ENCODE measurements around the gene MAML3.

MAML3 gene

DNA sequence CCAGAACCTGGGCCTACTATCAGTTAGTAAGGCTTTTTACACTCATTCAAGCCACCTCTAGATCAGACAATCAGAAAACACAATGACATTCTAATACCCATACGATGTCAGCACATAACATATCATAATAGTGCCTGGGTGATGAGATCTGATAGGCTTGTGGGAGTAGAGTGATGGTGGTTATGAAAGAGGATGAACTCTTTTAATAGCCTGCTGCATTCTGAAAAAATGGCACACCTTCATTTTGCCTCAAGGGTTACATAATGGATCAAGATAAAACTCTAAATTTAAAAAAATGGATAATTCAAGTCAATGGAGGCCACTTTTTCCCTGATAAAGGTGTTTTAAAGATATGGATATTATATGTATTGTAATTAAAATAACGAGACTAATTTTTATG is 215.6 kb downstream of the MAML3 start:
- no peak overlapping the region for H3K27ac ChIP-seq
- no peaks in the 10 kb centered on the region for H3K27me3 ChIP-seq
- H3K9me3 ChIP-seq, result no peaks in the 10 kb centered on the region
- H3K36me3 ChIP-seq, result no peaks in the 10 kb centered on the region
- no peak overlapping the region for H3K4me3 ChIP-seq (ENCODE audit: low read depth in 1 of 2, low read length in 1 of 2)
- TF ChIP-seq, protein P1, sequence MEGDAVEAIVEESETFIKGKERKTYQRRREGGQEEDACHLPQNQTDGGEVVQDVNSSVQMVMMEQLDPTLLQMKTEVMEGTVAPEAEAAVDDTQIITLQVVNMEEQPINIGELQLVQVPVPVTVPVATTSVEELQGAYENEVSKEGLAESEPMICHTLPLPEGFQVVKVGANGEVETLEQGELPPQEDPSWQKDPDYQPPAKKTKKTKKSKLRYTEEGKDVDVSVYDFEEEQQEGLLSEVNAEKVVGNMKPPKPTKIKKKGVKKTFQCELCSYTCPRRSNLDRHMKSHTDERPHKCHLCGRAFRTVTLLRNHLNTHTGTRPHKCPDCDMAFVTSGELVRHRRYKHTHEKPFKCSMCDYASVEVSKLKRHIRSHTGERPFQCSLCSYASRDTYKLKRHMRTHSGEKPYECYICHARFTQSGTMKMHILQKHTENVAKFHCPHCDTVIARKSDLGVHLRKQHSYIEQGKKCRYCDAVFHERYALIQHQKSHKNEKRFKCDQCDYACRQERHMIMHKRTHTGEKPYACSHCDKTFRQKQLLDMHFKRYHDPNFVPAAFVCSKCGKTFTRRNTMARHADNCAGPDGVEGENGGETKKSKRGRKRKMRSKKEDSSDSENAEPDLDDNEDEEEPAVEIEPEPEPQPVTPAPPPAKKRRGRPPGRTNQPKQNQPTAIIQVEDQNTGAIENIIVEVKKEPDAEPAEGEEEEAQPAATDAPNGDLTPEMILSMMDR (IDR thresholded peaks at IDR 0.05), result no peak
- H3K4me1 ChIP-seq (ENCODE audit: control insufficient read depth in 1 of 2, insufficient read depth in 1 of 2, low read depth in 1 of 2, low read length in 1 of 2), result peaks cover 22 to 26% of the 10 kb centered on the region in 2 experiments

DNA sequence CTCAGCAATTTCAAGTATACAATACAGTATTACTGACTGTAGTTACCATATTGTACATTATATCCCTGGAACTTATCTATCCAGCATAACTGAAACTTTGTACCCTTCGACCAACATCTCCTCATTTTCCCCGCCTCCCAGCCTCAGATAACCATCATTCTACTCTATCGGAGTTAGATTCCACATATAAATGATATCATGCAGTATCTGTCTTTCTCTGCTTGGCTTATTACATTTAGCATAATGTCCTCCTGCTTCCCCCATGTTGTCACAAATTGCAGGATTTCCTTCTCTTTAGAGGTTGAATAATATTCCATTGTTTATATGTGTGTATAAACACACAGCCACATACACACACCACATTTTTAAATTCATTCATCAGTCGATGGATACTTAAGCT is 218.1 kb downstream of the MAML3 start:
- no peak overlapping the region for H3K4me3 ChIP-seq (ENCODE audit: low read depth in 1 of 2, low read length in 1 of 2)

DNA sequence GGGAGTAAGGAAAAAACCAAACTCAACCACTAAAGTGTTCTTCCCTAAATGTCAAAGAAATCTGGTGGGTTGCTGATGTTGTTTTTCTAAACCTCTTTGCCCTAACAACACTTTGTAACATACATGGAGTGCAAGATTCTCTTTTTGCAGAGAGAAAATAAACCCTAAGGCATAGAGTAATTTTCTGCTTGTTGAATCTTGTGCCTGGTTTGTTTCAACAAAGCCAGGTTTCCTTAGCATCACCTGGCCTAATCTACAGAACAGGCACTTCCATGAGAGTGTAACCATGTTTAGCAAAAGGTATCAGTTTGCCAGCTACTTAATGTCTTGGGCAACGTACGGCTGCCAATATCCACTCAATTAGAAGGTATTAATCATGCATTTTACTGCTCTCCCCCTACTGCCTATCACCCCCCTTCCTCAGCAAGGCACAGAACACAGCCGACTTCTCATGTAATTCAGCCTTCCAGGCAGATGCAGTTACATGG is 219.2 kb downstream of the MAML3 start:
- Histone ChIP-seq H3K27ac (no peak overlapping the region), H3K9me3 (no peaks in the 10 kb centered on the region), H3K27me3 (no peaks in the 10 kb centered on the region), H3K4me3 (ENCODE audit: low read depth in 1 of 2, low read length in 1 of 2) (no peak overlapping the region), H3K4me1 (ENCODE audit: control insufficient read depth in 1 of 2, insufficient read depth in 1 of 2, low read depth in 1 of 2, low read length in 1 of 2) (peaks cover 25 to 41% of the 10 kb centered on the region in 2 experiments), H3K36me3 (no peaks in the 10 kb centered on the region)
- TF ChIP-seq, protein P1 (IDR thresholded peaks at IDR 0.05), result no peak

More for the DNA sequence above, 218.1 kb downstream of the MAML3 start:
- H3K4me1 ChIP-seq (ENCODE audit: control insufficient read depth in 1 of 2, insufficient read depth in 1 of 2, low read depth in 1 of 2, low read length in 1 of 2), result peaks cover 18 to 33% of the 10 kb centered on the region in 2 experiments
- H3K27me3 ChIP-seq, result no peaks in the 10 kb centered on the region
- no peak overlapping the region for H3K27ac ChIP-seq
- TF ChIP-seq, protein P1 (IDR thresholded peaks at IDR 0.05), result no peak
- H3K9me3 ChIP-seq, result no peaks in the 10 kb centered on the region
- no peaks in the 10 kb centered on the region for H3K36me3 ChIP-seq

DNA sequence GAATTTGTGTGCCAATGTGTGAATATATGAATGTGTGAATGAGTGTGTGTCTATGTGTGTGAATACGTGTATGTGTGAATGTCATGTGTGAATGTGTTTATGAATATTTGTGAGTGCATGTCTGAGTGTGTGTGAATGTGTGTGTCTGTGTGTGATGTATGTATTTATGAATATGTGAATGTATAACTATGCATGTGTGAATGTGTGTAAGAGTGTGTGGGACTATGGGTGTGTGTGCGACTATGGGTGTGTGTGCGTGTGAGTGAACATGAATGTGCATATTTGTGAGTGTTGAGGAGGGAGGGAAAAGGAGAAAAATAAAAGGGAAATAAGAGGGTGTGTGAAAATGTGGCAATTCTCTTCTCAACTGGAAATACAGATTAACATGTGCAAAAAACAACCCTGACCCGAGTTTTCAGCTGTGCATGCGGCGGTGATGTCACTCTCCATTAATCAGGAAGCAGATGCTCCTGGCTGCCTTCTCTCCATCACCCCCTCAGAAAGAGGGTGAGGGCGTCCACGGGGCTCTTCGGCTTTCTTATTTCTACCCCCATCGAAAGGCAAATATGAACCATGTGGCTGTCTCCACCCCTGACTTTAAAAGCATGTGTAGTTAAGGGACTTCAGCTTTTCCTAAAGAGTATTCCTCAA is 219.8 kb downstream of the MAML3 start:
- H3K9me3 ChIP-seq, result no peaks in the 10 kb centered on the region
- no peak overlapping the region for H3K4me3 ChIP-seq (ENCODE audit: low read depth in 1 of 2, low read length in 1 of 2)
- TF ChIP-seq, protein P1 (IDR thresholded peaks at IDR 0.05), result no peak
- peaks cover 25 to 41% of the 10 kb centered on the region in 2 experiments for H3K4me1 ChIP-seq (ENCODE audit: control insufficient read depth in 1 of 2, insufficient read depth in 1 of 2, low read depth in 1 of 2, low read length in 1 of 2)
- no peaks in the 10 kb centered on the region for H3K27me3 ChIP-seq
- no peaks in the 10 kb centered on the region for H3K36me3 ChIP-seq
- H3K27ac ChIP-seq, result no peak overlapping the region

DNA sequence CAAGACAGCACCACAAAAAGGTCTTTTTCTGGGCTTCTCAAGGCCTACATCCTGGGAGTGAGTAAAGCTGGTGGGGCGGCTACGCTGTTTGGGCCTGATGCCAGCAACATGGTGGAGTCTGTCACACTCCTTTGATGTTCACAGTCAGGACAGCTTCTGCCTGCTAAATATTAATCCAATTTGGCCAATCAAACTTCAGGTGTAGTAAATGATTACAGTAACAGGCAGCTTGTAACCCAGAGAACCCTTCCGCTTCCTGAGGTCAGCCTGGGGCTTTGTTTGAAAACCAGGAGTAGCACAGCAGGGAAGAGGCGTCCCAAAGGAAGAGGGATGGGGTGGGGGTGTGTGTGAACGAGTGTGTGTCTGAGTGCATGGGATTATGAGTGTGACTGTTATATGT is 220.4 kb downstream of the MAML3 start:
- no peak overlapping the region for H3K4me3 ChIP-seq (ENCODE audit: low read depth in 1 of 2, low read length in 1 of 2)
- TF ChIP-seq, protein P1 (IDR thresholded peaks at IDR 0.05), result no peak

More for the DNA sequence above, 220.4 kb downstream of the MAML3 start:
- H3K9me3 ChIP-seq, result no peaks in the 10 kb centered on the region
- H3K27ac ChIP-seq, result no peak overlapping the region
- no peaks in the 10 kb centered on the region for H3K36me3 ChIP-seq
- H3K4me1 ChIP-seq (ENCODE audit: control insufficient read depth in 1 of 2, insufficient read depth in 1 of 2, low read depth in 1 of 2, low read length in 1 of 2), result peaks cover 25 to 41% of the 10 kb centered on the region in 2 experiments
- H3K27me3 ChIP-seq, result no peaks in the 10 kb centered on the region
